Ishikawa (cell line): ENCODE data around the gene B4GALT2.

ENCODE experiments used
- CEBPB ChIP-seq: IDR thresholded peaks from 2 replicates; pipeline ENCODE4 v1.6.1; 2012
- CREB1 ChIP-seq: IDR thresholded peaks from 2 replicates; pipeline ENCODE4 v1.6.1; 2012; ENCODE audit warnings: low read depth
- EGR1 ChIP-seq: IDR thresholded peaks from 2 replicates; pipeline ENCODE4 v1.6.1; 2012
- EP300 ChIP-seq: IDR thresholded peaks from 2 replicates; pipeline ENCODE4 v1.6.1; 2012; ENCODE audit warnings: borderline replicate concordance
- FOXM1 ChIP-seq: IDR thresholded peaks from 2 replicates; pipeline ENCODE4 v1.6.1; 2012; ENCODE audit warnings: low read depth, borderline replicate concordance
- NFIC ChIP-seq: IDR thresholded peaks from 2 replicates; pipeline ENCODE4 v1.6.1; 2012
- RAD21 ChIP-seq: IDR thresholded peaks from 2 replicates; pipeline ENCODE4 v1.6.1; 2012; ENCODE audit warnings: low read depth
- TAF1 ChIP-seq: IDR thresholded peaks from 2 replicates; pipeline ENCODE4 v1.6.1; 2012; ENCODE audit warnings: low read depth, mild to moderate bottlenecking
- TCF12 ChIP-seq: IDR thresholded peaks from 2 replicates; pipeline ENCODE4 v1.6.1; 2012; ENCODE audit warnings: low read depth
- TEAD4 ChIP-seq: IDR thresholded peaks from 2 replicates; pipeline ENCODE4 v1.6.1; 2012
- USF1 ChIP-seq: IDR thresholded peaks from 2 replicates; pipeline ENCODE4 v1.6.1; 2012
- YY1 ChIP-seq: IDR thresholded peaks from 2 replicates; pipeline ENCODE4 v1.6.1; 2012; ENCODE audit warnings: low read depth
- ZBTB7A ChIP-seq: IDR thresholded peaks from 2 replicates; pipeline ENCODE4 v1.6.1; 2012; ENCODE audit warnings: low read depth
- TF ChIP-seq, protein P1 (sequence below): IDR thresholded peaks from 2 replicates; pipeline ENCODE4 v1.6.1; 2012; ENCODE audit warnings: low read depth, mild to moderate bottlenecking
- TF ChIP-seq, protein P2 (sequence below): IDR thresholded peaks from 2 replicates; pipeline ENCODE4 v1.6.1; 2012

B4GALT2 gene

GRCh38 chr1:44035726-44036408 is 56.9 kb downstream of the B4GALT2 start:
- TF ChIP-seq EGR1 = no peak
- TF ChIP-seq, protein P1, sequence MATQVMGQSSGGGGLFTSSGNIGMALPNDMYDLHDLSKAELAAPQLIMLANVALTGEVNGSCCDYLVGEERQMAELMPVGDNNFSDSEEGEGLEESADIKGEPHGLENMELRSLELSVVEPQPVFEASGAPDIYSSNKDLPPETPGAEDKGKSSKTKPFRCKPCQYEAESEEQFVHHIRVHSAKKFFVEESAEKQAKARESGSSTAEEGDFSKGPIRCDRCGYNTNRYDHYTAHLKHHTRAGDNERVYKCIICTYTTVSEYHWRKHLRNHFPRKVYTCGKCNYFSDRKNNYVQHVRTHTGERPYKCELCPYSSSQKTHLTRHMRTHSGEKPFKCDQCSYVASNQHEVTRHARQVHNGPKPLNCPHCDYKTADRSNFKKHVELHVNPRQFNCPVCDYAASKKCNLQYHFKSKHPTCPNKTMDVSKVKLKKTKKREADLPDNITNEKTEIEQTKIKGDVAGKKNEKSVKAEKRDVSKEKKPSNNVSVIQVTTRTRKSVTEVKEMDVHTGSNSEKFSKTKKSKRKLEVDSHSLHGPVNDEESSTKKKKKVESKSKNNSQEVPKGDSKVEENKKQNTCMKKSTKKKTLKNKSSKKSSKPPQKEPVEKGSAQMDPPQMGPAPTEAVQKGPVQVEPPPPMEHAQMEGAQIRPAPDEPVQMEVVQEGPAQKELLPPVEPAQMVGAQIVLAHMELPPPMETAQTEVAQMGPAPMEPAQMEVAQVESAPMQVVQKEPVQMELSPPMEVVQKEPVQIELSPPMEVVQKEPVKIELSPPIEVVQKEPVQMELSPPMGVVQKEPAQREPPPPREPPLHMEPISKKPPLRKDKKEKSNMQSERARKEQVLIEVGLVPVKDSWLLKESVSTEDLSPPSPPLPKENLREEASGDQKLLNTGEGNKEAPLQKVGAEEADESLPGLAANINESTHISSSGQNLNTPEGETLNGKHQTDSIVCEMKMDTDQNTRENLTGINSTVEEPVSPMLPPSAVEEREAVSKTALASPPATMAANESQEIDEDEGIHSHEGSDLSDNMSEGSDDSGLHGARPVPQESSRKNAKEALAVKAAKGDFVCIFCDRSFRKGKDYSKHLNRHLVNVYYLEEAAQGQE = no peak
- TF ChIP-seq USF1 = no peak

DNA sequence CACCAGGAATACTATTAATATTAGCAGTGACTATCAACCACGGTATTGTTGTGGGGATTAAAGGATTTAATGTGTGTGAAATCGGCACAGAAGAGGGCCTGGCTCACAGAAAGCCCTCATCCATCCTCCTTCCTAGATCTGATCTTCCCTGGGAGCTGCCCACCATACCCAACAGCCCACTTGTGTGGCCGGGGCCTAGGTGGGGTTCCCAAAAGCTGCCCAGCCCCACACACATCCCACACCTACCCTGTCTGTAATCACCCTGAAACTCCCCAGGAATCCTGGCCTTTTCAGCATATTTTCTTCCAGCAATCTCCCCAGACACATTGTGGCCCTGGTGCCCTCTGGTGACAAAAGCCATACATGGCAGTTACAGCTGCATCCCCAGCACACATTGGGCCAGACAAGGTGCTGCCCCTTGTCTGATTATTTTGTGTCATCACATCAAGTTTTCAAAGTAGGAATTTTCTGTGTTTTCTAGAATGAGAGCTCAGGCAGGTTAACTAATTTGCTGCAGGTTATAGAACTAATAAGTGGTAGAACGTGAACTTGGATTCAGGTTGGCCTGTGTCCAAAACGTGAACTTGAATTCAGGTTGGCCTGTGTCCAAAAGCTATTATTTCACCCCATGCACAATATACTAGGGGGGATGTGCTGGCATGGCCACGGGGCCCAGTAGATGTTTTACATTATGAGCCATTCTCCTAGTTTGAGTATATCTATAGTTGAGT is 57.6 kb downstream of the B4GALT2 start:
- TF ChIP-seq RAD21 (peak; percentile 88), NFIC (peak; percentile 90), EGR1 (no peak)

GRCh38 chr1:44037154-44037553 is 58.1 kb downstream of the B4GALT2 start:
- TF ChIP-seq USF1 (no peak), FOXM1 (no peak), NFIC (no peak), RAD21 (no peak), YY1 (no peak), CREB1 (no peak), EGR1 (no peak), TAF1 (no peak), CEBPB (no peak), EP300 (no peak), ZBTB7A (no peak)
- TF ChIP-seq, protein P2, sequence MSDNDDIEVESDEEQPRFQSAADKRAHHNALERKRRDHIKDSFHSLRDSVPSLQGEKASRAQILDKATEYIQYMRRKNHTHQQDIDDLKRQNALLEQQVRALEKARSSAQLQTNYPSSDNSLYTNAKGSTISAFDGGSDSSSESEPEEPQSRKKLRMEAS = no peak

DNA sequence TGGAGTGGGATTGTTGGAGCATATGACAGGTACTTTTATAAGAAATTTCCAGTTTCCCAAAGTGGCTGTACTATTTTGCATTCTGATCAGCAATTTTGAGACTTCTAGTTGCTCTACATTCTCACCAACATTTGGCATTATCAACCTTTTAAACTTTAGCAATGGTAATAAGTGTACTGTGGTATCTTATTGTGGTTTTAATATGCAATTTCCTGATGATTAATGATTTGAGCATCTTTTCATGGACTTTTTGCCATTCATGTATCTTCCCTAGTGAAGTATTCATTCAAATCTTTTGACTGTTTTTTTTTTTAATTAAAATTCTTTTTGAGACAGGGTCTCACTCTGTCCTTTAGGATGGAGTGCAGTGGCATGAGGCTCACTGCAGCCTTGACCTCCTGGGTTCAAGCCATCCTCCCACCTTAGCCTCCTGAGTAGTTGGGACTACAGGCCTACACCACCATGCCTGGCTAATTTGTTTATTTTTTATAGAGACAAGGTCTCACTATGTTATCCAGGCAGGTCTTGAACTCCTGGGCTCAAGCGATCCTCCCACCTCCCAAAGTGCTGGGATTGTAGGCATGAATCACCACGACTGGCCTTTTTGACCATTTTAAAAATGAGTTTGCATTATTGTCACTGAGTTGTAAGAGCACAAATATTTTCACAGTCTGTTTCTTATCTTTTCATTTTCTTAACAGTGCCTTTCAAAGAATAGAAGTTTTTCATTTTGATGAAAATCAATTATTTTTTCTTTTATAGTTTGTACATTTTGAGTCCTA is 60.1 kb downstream of the B4GALT2 start:
- TF ChIP-seq, protein P1 = no peak
- TF ChIP-seq TEAD4 = no peak
- no peak for TF ChIP-seq EP300
- no peak for TF ChIP-seq NFIC
- TF ChIP-seq, protein P2 = no peak
- no peak for TF ChIP-seq EGR1
- no peak for TF ChIP-seq CREB1
- TF ChIP-seq CEBPB = no peak
- no peak for TF ChIP-seq RAD21
- TF ChIP-seq TCF12 = no peak
- no peak for TF ChIP-seq TAF1
- no peak for TF ChIP-seq USF1
- no peak for TF ChIP-seq YY1
- TF ChIP-seq FOXM1 = no peak
- no peak for TF ChIP-seq ZBTB7A

- TF ChIP-seq FOXM1 = no peak
- no peak; the same call in 1 of the 2 replicates for TF ChIP-seq CEBPB
- no peak for TF ChIP-seq TEAD4
- TF ChIP-seq EP300 = no peak
- no peak for TF ChIP-seq TCF12
- TF ChIP-seq, protein P1 = no peak
- TF ChIP-seq NFIC = no peak
Observed at GRCh38 chr1:44040418-44040817, 61.4 kb downstream of the B4GALT2 start.
